ENCODE data around the gene UGT1A4. TPM values are rescaled to one million over a fixed set of nuclear protein-coding genes. Genes with fewer than 3 reads are reported as not detected.

Gene UGT1A4
- total RNA-seq, 1 experiment from 2014 or later = 0.12 TPM

GRCh38 chr2:233684640-233685039 is 33.9 kb upstream of the UGT1A4 start:
- ChIA-PET CTCF (no interaction called here), POLR2A (no interaction called here), RAD21 (ENCODE audit: low non-redundant PET in 1 of 2, low total read pairs in 2 of 2, uncharacterized antibody in 2 of 2, unreplicated experiment in 2 of 2) (no interaction called here)
- ATAC-seq (no peak), DNase-seq (ENCODE audit: low read depth, low spot score) (no peak)
- Histone ChIP-seq H3K9ac (ENCODE audit: low read length) (no peak overlapping the region), H3K27me3 (ENCODE audit: insufficient read depth, low read length) (peaks cover 5% of the 10 kb centered on the region; the same call in 1 of the 2 replicates), H4K20me1 (ENCODE audit: insufficient read depth) (no peaks in the 10 kb centered on the region), H3K79me2 (ENCODE audit: insufficient read depth, low read length) (no peaks in the 10 kb centered on the region), H3K27ac (ENCODE audit: low read depth, low read length) (no peak overlapping the region), H3K4me1 (ENCODE audit: control insufficient read depth in 1 of 2, insufficient read depth in 2 of 2, low read length in 2 of 2) (no peaks in the 10 kb centered on the region), H2AFZ (ENCODE audit: low read depth, low read length, poor library complexity, severe bottlenecking) (no peak overlapping the region), H3K9me3 (ENCODE audit: control insufficient read depth in 1 of 2, insufficient read depth in 1 of 2, low read depth in 1 of 2, low read length in 2 of 2) (no peaks in the 10 kb centered on the region), H3K36me3 (ENCODE audit: control insufficient read depth in 1 of 2, insufficient read depth in 2 of 2, low read length in 2 of 2) (no peaks in the 10 kb centered on the region), H3K4me2 (ENCODE audit: low read length) (no peak overlapping the region), H3K9me2 (ENCODE audit: insufficient read depth) (no peaks in the 10 kb centered on the region), H3K4me3 (replicated peaks in 1 of 2; ENCODE audit: low read depth in 1 of 2, low read length in 2 of 2) (no peak overlapping the region)
- TF ChIP-seq SP1 (IDR thresholded peaks at IDR 0.05; ENCODE audit: low read depth) = no peak
- TF ChIP-seq, protein P1, sequence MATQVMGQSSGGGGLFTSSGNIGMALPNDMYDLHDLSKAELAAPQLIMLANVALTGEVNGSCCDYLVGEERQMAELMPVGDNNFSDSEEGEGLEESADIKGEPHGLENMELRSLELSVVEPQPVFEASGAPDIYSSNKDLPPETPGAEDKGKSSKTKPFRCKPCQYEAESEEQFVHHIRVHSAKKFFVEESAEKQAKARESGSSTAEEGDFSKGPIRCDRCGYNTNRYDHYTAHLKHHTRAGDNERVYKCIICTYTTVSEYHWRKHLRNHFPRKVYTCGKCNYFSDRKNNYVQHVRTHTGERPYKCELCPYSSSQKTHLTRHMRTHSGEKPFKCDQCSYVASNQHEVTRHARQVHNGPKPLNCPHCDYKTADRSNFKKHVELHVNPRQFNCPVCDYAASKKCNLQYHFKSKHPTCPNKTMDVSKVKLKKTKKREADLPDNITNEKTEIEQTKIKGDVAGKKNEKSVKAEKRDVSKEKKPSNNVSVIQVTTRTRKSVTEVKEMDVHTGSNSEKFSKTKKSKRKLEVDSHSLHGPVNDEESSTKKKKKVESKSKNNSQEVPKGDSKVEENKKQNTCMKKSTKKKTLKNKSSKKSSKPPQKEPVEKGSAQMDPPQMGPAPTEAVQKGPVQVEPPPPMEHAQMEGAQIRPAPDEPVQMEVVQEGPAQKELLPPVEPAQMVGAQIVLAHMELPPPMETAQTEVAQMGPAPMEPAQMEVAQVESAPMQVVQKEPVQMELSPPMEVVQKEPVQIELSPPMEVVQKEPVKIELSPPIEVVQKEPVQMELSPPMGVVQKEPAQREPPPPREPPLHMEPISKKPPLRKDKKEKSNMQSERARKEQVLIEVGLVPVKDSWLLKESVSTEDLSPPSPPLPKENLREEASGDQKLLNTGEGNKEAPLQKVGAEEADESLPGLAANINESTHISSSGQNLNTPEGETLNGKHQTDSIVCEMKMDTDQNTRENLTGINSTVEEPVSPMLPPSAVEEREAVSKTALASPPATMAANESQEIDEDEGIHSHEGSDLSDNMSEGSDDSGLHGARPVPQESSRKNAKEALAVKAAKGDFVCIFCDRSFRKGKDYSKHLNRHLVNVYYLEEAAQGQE (IDR thresholded peaks at IDR 0.05; ENCODE audit: low read depth) = no peak
- no peak for TF ChIP-seq MAX (IDR thresholded peaks at IDR 0.05)
- TF ChIP-seq YY1 (IDR thresholded peaks at IDR 0.05; ENCODE audit: extremely low read depth, insufficient replicate concordance, low read depth, low read length) = no peak
- TF ChIP-seq, protein P2, sequence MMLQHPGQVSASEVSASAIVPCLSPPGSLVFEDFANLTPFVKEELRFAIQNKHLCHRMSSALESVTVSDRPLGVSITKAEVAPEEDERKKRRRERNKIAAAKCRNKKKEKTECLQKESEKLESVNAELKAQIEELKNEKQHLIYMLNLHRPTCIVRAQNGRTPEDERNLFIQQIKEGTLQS (IDR thresholded peaks at IDR 0.05) = no peak
- TF ChIP-seq, protein P3, sequence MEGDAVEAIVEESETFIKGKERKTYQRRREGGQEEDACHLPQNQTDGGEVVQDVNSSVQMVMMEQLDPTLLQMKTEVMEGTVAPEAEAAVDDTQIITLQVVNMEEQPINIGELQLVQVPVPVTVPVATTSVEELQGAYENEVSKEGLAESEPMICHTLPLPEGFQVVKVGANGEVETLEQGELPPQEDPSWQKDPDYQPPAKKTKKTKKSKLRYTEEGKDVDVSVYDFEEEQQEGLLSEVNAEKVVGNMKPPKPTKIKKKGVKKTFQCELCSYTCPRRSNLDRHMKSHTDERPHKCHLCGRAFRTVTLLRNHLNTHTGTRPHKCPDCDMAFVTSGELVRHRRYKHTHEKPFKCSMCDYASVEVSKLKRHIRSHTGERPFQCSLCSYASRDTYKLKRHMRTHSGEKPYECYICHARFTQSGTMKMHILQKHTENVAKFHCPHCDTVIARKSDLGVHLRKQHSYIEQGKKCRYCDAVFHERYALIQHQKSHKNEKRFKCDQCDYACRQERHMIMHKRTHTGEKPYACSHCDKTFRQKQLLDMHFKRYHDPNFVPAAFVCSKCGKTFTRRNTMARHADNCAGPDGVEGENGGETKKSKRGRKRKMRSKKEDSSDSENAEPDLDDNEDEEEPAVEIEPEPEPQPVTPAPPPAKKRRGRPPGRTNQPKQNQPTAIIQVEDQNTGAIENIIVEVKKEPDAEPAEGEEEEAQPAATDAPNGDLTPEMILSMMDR (IDR thresholded peaks at IDR 0.05 in 2 of 3, conservative IDR thresholded peaks at IDR 0.05 in 1 of 3; ENCODE audit: borderline replicate concordance in 1 of 3, insufficient read depth in 1 of 3, low read depth in 2 of 3, low read length in 2 of 3) = no peak
- TF ChIP-seq CBX3 (IDR thresholded peaks at IDR 0.05; ENCODE audit: low read depth) = no peak
- TF ChIP-seq TCF7L2 (IDR thresholded peaks at IDR 0.05; ENCODE audit: borderline replicate concordance, extremely low read depth, insufficient read depth, insufficient read length) = no peak
- TF ChIP-seq RAD21 (IDR thresholded peaks at IDR 0.05; ENCODE audit: low read depth) = no peak
- TF ChIP-seq CEBPB (IDR thresholded peaks at IDR 0.05; ENCODE audit: low read depth) = no peak
- TF ChIP-seq, protein P4, sequence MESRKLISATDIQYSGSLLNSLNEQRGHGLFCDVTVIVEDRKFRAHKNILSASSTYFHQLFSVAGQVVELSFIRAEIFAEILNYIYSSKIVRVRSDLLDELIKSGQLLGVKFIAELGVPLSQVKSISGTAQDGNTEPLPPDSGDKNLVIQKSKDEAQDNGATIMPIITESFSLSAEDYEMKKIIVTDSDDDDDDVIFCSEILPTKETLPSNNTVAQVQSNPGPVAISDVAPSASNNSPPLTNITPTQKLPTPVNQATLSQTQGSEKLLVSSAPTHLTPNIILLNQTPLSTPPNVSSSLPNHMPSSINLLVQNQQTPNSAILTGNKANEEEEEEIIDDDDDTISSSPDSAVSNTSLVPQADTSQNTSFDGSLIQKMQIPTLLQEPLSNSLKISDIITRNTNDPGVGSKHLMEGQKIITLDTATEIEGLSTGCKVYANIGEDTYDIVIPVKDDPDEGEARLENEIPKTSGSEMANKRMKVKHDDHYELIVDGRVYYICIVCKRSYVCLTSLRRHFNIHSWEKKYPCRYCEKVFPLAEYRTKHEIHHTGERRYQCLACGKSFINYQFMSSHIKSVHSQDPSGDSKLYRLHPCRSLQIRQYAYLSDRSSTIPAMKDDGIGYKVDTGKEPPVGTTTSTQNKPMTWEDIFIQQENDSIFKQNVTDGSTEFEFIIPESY (IDR thresholded peaks at IDR 0.05; ENCODE audit: extremely low read depth, insufficient replicate concordance, low read length) = no peak
- no peak for TF ChIP-seq SRF (IDR thresholded peaks at IDR 0.05; ENCODE audit: low read depth)
- TF ChIP-seq POLR2A (IDR thresholded peaks at IDR 0.05; ENCODE audit: borderline replicate concordance, extremely low read depth, insufficient read depth, insufficient read length) = no peak
- no peak for TF ChIP-seq EZH2 (IDR thresholded peaks at IDR 0.05)
- no peak for TF ChIP-seq ZFX (IDR thresholded peaks at IDR 0.05)
- no TSS peak for BruUV-seq (replicated peaks)
- intact Hi-C loops (cut with micrococcal nuclease) = no loop called here

Data from HCT116 (cell line).